Measurements from ENCODE around the gene ARHGAP6.

Gene ARHGAP6

DNA sequence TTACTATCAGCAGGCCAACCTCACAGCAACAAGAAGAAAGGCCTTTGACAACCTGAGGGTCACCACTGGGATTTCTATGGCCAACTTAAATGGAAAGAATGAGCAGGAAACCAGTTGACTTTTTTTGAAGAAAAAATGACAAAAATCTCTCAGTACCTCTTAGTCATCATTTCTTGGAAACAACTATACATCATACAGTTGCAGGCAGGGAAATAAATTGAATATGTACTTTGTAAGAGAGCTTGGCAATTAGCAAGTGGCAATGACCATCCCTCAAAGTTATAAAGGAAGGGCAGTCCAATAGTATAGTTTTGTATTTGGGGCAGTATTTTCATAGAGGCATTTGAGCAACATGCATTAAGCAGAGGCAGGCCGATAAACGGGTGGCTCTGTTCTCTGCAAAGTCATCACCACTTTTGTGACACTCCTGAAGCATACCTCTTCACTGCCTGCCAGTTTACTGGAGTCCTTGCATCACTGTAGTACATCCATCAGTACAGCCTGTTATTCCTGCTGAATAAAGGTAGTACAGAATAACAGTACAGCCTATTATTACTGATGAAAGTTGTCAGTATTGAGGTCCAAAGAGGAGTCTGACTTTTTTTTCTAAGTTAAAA is 455.8 kb downstream of the ARHGAP6 start:
- no peak for DNase-seq

DNA sequence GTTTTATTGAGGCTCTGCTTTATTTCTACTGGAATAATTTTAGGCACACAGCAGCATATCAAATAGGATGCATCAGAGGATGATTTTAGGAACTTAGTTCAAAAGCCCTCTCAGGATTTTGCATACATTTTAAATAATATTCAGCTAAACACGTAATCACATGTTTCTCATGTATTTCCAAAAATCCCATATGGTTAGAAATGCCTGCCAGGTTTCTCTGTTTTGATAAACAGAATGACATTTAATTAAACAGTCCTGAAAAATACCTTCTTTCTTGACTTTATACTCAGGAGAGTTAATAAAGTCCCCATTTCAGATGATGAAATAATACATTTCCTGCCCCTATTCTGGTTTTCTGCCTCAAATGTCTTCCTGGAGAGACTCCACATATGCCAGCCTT is 459.0 kb downstream of the ARHGAP6 start:
- DNase-seq = no peak

GRCh38 chrX:11205796-11206195 is 459.9 kb downstream of the ARHGAP6 start:
- DNase-seq = no peak

DNA sequence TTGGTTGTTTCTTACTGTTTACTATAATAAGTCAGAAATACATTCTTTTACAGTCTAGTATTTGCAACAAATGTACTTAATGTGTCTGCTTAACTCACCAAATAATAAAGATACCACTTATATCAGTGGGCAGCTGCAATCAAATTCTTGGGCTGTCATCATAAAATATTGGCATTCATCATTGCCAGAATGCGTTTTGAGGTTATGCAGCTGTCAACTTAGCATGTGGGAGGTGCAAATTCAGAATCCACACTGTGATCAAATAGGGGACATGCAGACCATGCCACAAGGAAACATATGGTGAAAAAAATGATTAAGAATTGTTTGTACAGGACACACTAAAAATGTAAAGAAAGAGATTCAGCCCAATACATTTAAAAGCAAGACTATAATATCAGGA is 468.0 kb downstream of the ARHGAP6 start:
- no peak for DNase-seq

DNA sequence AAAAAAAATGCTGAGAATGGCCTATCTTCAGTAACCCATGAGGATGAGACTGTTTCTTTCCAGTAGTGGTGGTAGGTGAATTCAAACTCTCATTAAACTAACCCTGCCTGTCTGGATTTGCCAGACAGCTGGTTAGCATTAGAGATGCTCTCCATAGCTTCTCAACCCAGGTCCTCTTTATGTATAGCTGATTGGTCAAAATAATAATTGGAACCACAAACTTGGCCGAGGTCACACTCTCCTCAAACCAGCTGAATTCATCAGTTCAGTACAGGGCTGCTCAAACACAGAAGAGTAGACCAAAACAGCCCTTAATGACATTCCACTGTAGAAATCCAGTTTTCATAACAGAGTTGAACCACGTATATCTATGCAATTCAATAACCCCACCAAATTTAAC is 469.2 kb downstream of the ARHGAP6 start:
- no peak for DNase-seq

GRCh38 chrX:11193035-11193469 is 472.7 kb downstream of the ARHGAP6 start:
- no peak for DNase-seq

DNA sequence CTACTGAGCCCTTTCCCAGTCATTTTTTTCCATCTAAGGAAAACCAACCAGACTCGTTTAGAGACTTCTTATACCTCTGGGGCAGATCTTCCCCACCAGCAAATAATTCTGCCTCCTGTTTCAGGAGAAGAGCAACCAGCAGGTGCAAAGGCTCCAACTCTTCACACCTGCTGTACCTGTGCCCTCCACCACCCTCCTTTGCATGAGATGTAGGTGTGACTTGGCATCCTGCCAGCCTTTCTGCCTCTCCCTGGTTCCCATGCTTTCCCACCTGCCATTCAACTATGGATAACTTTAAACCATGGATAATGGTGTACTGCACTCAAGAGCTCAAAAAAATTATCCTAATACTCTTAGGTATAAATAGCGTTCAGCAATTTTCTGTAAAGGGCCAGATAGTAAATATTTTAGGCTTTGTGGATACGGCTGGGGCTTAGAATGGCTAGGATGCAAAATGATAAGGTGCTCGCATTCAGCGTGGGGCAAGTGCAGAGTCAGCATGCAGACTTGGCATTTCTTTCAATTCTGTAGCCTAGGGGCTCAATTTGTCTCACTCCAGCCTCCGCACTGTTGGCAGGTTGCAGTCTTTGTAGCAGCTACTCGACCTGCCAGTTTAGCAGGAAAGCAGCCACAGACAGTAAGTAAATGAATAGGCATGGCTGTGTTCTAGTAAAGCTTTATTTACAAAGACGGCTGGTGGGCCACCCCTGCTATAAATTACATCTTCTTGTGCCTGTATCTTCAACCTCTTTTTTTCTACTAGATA is 474.8 kb downstream of the ARHGAP6 start:
- DNase-seq = peak; percentile 90 to 95

GRCh38 chrX:11189097-11189496 is 476.6 kb downstream of the ARHGAP6 start:
- no peak for DNase-seq

DNA sequence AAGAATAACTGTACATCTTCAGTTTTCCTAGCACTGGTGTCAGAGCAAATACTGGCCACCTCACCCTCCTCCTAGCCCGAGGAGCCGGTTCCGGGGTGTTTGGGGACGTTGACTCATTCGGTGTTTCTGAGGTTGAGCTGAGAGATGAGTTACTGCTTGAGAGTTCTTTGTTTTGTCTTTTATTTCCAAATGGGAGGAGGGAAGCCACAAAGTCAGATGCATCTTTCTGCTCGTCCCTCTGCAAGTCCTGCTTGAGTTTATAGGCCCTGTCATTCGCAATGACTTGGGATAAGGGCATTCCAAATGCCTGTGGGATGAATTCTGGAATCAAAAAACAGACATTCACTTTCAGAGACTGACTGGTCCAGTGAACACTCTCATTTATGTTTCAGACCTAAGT is 477.1 kb downstream of the ARHGAP6 start:
- no peak for DNase-seq

- DNase-seq = no peak
These were observed 478.7 kb downstream of the ARHGAP6 start for GRCh38 chrX:11187001-11187400.

DNA sequence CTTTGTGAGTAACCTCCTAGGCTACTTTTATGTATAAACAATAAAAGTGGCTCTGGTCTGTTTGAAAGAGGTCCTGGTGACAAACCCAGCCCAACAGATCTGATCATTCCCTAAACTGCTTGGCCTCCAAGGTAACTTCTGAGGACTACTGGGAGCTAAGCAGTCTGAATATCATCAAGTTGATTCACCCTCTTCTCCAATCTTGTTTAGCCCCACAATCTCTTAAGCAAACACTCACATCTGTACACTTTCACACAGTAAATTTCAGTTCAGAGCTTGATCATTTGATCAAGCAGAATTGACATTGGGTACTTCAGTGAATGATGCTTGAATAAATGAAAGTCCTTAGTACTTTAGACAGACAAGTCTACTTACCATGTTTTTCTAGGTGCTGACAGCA is 479.9 kb downstream of the ARHGAP6 start:
- DNase-seq = no peak

DNA sequence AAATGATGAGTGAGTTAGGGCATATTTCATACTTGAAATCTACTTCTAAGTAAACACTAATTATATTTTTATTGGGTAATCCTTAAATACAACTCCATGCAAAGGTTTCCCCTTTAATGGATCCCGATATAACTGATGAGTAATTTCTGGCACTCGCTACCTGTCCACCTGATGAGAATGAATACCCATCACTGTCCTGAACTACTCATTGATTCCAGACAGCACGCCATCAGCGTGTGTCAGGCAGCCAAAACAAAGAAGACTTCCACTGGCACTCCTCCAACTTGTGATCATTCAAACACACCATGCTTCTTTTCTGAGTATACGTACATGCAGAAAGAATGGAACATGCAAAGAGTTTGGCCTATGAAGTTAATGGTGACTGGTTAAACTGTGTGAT is 485.1 kb downstream of the ARHGAP6 start:
- DNase-seq = no peak

DNA sequence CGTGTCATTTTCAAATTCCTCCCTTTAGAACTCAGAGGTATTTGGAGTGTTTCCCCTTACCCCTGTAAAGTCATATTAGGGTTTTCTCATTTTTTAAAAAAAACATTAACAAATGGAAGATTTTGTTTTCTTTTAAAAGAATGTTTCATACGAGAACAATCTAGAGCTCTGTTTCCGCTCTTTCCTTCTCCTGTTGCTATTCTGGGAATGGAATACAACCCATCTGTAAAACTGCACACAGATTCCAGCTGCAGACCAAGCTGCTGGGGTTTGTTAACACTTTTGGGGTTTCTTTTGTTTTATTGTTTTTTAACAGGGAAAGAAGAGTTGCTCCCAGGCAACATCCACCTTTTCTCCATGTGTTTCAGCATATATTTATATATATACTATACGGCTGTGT is 493.3 kb downstream of the ARHGAP6 start:
- DNase-seq = no peak

- DNase-seq = no peak
These were observed 493.8 kb downstream of the ARHGAP6 start for GRCh38 chrX:11171956-11172355.

GRCh38 chrX:11164433-11164832 is 501.3 kb downstream of the ARHGAP6 start:
- DNase-seq = no peak

GRCh38 chrX:11159149-11159548 is 506.6 kb downstream of the ARHGAP6 start:
- DNase-seq = no peak

DNA sequence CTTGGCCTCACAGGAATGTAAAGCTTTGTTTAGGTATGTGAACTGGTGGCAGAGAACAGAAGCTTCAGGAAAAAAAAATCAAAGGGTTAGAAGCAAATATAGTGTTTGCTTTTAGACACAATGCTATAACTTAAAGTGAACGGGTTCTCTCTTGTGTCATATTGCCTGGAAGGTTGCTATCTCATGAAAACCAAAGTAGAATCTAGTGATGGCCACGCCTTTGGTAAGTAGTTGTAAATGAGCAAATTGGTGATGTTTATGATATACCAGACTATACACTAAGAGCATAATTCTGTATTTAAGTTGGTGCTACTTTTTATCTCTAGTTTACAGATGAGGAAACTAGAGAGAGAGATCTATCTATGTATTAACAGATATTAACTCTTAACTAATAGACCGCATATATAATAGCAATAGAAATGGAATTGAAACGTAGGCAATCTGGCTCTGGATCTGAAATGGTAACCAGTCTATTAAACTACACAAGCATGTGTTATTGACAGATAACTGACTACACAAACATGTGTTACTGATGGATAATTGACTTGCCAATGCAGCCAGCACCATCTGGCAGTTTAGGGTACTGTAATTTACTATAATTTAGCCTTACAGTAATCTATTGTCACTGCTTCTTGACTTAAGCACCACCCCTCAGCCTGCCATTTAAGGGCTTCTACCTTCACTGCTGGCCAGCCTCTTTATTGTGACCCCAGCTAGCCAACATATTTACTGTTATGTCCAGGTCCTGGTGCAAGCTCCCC is 513.7 kb downstream of the ARHGAP6 start:
- DNase-seq = no peak

GRCh38 chrX:11148401-11148800 is 517.3 kb downstream of the ARHGAP6 start:
- no peak for DNase-seq

DNA sequence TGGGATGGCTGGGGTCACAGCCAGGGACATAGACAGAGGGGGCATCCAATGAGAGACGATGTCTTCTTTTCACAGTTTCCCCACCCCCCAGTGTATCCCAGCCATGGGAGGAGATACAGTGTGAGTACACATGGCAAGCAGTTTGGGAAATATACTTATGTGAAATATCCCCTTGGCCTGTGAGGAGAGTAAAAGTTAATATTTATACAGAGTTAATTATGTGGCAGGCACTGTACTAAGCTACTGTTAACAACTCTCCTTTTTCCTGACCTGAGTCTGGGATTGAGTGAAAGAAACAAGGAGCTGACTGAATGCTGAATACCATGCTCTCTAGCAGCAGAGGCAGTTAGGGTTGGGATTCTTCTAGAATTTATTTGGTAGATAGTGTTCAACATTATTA is 519.3 kb downstream of the ARHGAP6 start:
- no peak for DNase-seq

DNA sequence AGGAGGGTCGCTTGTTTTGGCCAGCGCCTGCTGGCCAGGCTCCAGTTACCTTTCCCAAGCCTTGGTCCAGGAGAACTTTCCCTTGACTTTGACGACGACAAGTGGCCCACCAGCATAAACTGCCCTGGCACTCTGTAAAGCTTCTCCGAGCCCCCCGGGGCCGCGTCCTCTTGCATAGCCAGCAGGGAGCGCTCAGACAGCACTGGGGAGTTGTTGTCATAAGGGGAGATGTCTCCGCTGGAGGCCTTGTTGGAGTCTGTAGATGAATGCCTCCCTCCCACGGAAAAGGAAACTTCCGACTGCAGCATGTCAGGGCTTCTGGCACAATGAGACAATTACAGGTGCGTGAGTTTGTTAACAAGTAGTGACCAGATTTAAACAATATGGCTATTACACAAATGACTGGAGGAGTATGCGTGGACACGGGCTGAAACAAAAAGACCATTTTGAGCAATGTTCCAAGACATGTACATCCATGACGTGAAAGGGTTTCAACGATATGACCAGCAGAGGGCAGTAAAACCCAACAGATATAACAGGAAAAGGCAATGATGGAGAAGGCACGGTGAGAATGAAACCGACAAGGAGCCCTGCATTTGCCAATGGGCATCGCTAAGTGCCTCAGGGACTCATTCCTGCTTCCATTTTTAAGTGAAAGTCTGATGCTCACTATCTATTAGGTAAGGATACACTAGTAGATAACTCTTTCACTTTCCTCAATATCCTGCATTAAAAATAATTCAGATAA is 521.6 kb downstream of the ARHGAP6 start:
- peak; percentile 63 to 88 for DNase-seq

- no peak for DNase-seq
These were observed 527.0 kb downstream of the ARHGAP6 start for GRCh38 chrX:11138498-11139390.

DNA sequence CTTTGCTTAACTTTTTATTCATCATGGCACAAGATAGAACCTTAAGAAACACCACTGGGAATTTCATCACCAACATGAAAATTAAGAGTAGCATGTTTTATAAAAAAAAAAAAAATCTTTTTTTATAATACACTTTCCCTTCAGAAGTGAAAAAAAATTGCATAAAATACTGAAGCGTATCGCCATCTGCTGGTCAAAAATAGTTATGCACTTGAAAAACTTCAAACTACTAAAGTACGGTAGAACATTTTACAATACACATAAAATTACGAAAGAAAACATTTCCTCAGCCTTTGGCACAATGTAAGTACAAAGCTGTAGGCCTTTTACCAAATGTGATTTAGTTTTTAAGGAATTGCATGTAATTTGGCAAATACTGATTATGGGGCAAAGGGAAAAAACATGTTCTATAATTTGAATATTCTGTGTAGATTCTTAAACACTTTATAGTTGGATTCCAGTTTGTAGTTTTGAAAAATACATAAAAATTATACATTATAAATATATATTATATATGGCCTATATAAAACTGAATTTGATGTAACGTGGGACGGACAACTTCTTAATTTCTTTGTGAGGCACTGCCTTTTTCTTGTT is 528.1 kb downstream of the ARHGAP6 start:
- peak in 1 of 2 experiments; percentile 48 for DNase-seq

Measured in NCI-H526 (cell line).